Astrocyte (in vitro differentiated cells and primary cell): ENCODE results near the gene FAM13C.

Experiments
- EZH2 ChIP-seq: IDR thresholded peaks from 2 replicates; pipeline ENCODE4 v1.6.1; 2012; ENCODE audit warnings: mild to moderate bottlenecking, low read length, inconsistent platforms; ENCODE audit not compliant: insufficient read depth
- TF ChIP-seq, protein P1 (sequence below): IDR thresholded peaks from 2 replicates; pipeline ENCODE4 v1.5.1; 2011; ENCODE audit warnings: low read depth, mild to moderate bottlenecking, inconsistent platforms, low read length, moderate library complexity; ENCODE audit not compliant: insufficient read depth

DNA sequence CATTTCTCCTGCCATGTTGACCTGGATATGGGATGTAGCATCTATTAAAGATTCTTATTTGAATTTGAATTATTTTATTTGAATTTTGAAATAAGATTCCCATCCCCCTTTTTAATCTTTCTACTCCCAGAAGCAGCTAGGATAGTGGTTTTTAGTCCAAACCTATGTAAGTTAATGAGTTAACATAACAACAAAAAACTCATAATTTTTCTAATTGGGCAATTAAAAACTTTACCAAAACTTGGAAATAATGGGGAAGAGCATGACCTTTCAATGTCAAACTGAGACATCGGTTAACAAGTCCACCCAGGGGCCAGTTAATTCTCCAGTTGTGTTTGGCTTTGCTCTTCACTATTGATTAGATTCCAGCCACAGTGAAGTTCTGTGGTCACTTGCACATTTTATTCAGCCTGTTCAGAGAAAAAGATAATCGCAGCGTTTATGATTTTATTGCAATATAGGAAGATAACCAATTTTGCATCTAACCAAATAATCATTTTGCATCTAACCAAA is 1.2 kb upstream of the FAM13C start:
- TF ChIP-seq, protein P1, sequence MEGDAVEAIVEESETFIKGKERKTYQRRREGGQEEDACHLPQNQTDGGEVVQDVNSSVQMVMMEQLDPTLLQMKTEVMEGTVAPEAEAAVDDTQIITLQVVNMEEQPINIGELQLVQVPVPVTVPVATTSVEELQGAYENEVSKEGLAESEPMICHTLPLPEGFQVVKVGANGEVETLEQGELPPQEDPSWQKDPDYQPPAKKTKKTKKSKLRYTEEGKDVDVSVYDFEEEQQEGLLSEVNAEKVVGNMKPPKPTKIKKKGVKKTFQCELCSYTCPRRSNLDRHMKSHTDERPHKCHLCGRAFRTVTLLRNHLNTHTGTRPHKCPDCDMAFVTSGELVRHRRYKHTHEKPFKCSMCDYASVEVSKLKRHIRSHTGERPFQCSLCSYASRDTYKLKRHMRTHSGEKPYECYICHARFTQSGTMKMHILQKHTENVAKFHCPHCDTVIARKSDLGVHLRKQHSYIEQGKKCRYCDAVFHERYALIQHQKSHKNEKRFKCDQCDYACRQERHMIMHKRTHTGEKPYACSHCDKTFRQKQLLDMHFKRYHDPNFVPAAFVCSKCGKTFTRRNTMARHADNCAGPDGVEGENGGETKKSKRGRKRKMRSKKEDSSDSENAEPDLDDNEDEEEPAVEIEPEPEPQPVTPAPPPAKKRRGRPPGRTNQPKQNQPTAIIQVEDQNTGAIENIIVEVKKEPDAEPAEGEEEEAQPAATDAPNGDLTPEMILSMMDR, result no peak
- no peak for TF ChIP-seq EZH2
